ENCODE data around the gene MED9. TPM values are rescaled to one million over a fixed set of nuclear protein-coding genes. Genes with fewer than 3 reads are reported as not detected.

Gene MED9
- total and polyA plus RNA-seq, 9 of the 15 experiments (the other 6 are each of a cell fraction or from before 2014, with no cell fraction given): 2.2 to 15.8 (median 12.7) TPM

- TF ChIP-seq SMAD2 (IDR thresholded peaks at IDR 0.05; ENCODE audit: low read depth, low read length): no peak
- TF ChIP-seq NRF1 (conservative IDR thresholded peaks at IDR 0.05 in 1 of 2, IDR thresholded peaks at IDR 0.05 in 1 of 2): peak in 1 of 2 experiments; percentile 25; a peak in 2 of 4 replicates
- TF ChIP-seq NFXL1 (CRISPR knock-in tag; IDR thresholded peaks at IDR 0.05): no peak
- TF ChIP-seq CREB3 (tag; conservative IDR thresholded peaks at IDR 0.05; ENCODE audit: low read depth): no peak
- TF ChIP-seq NFE2L1 (tag; IDR thresholded peaks at IDR 0.05; ENCODE audit: borderline replicate concordance, low read depth): peak; percentile 60; the same call in 1 of the 2 replicates
- TF ChIP-seq SNRNP70 (optimal IDR thresholded peaks at IDR 0.05; ENCODE audit: low read depth, low read length): no peak
- TF ChIP-seq KDM4B (IDR thresholded peaks at IDR 0.05; ENCODE audit: borderline replicate concordance in 2 of 2, low read depth in 1 of 2): no peak
- peak; percentile 28; the same call in 1 of the 2 replicates for TF ChIP-seq BACH1 (tag; IDR thresholded peaks at IDR 0.05)
- no peak for TF ChIP-seq DACH1 (IDR thresholded peaks at IDR 0.05; ENCODE audit: partially characterized antibody)
Measured at GRCh38 chr17:17538417-17539391, 61.9 kb downstream of the MED9 start (continued).

Data from K562 (cell line).